Ishikawa (cell line): ENCODE measurements around the gene SH2B2.

Experiments used
- CEBPB ChIP-seq: IDR thresholded peaks from 2 replicates; pipeline ENCODE4 v1.6.1; 2012
- EGR1 ChIP-seq: IDR thresholded peaks from 2 replicates; pipeline ENCODE4 v1.6.1; 2012
- REST ChIP-seq: IDR thresholded peaks from 2 replicates; pipeline ENCODE4 v1.6.1; 2012; ENCODE audit warnings: low read depth, mild to moderate bottlenecking
- TAF1 ChIP-seq: IDR thresholded peaks from 2 replicates; pipeline ENCODE4 v1.6.1; 2012; ENCODE audit warnings: low read depth, mild to moderate bottlenecking
- USF1 ChIP-seq: IDR thresholded peaks from 2 replicates; pipeline ENCODE4 v1.6.1; 2012
- ZBTB7A ChIP-seq: IDR thresholded peaks from 2 replicates; pipeline ENCODE4 v1.6.1; 2012; ENCODE audit warnings: low read depth

GRCh38 chr7:102262546-102262945 is 24.1 kb upstream of the SH2B2 start:
- TF ChIP-seq USF1: no peak
- TF ChIP-seq CEBPB: no peak
- TF ChIP-seq TAF1: no peak
- no peak for TF ChIP-seq REST
- TF ChIP-seq ZBTB7A: no peak
- no peak for TF ChIP-seq EGR1
